ENCODE measurements around the gene PARL.

The PARL gene

DNA sequence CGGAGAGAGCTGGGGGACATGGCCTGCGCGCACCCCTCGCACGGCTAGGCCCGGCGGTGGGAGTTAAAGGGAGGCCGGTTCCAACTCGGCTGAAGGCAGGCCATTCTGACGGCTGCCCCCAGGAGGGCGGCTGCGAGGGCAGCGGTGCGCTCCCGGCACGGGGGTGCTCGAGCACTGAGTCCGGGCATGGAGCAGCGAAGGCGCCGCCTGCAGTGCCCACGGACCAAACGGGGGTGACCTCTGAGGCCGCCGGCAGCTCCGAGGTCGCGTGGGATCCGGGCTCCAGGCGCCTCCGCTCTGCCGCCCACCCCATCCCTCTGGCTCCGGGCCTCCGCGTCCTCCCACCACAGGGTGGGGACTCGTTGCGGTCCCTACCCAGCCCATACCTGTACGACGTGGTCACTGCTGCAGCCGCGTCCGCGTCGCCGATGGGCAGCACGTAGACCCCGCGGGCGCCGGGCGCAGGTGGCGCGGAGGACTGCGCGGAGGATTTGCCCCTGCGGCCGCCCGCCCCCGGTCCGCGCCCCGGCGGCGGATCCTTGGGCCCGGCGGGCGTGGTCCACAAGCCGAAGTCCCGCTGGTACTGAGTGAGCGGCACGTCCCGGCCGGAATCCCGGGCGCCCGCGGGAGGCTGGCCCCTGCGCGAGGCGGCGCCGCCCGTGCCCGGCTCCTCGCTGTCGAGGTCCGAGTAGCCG is 59.8 kb downstream of the PARL start:
- H3K9me3 ChIP-seq (ENCODE audit: control insufficient read depth, low read depth, low read length) = no peaks in the 10 kb centered on the region
- no peak overlapping the region for H3K27ac ChIP-seq (ENCODE audit: low read length)
- H3K4me3 ChIP-seq (ENCODE audit: low read length) = peak overlapping the region; percentile 68
- H3K27me3 ChIP-seq (ENCODE audit: control insufficient read depth, insufficient read depth, low read length) = peaks cover 11% of the 10 kb centered on the region
- peaks cover 8% of the 10 kb centered on the region for H3K36me3 ChIP-seq (ENCODE audit: control insufficient read depth, low read depth, low read length)
- no peak overlapping the region for H3K9ac ChIP-seq (ENCODE audit: low read length)
- peaks cover 3% of the 10 kb centered on the region for H3K4me1 ChIP-seq (ENCODE audit: control insufficient read depth, low read depth, low read length)

GRCh38 chr3:183823963-183824362 is 60.7 kb downstream of the PARL start:
- no peak overlapping the region for H3K9ac ChIP-seq (ENCODE audit: low read length)
- no peaks in the 10 kb centered on the region for H3K9me3 ChIP-seq (ENCODE audit: control insufficient read depth, low read depth, low read length)
- H3K4me3 ChIP-seq (ENCODE audit: low read length) = peak overlapping the region; percentile 68
- peaks cover under 1% of the 10 kb centered on the region for H3K36me3 ChIP-seq (ENCODE audit: control insufficient read depth, low read depth, low read length)
- H3K27me3 ChIP-seq (ENCODE audit: control insufficient read depth, insufficient read depth, low read length) = peaks cover 11% of the 10 kb centered on the region
- H3K4me1 ChIP-seq (ENCODE audit: control insufficient read depth, low read depth, low read length) = peaks cover 3% of the 10 kb centered on the region
- no peak overlapping the region for H3K27ac ChIP-seq (ENCODE audit: low read length)

GRCh38 chr3:183822631-183823030 is 62.0 kb downstream of the PARL start:
- Histone ChIP-seq H3K27ac (ENCODE audit: low read length) (no peak overlapping the region), H3K9me3 (ENCODE audit: control insufficient read depth, low read depth, low read length) (no peaks in the 10 kb centered on the region), H3K36me3 (ENCODE audit: control insufficient read depth, low read depth, low read length) (no peaks in the 10 kb centered on the region), H3K4me3 (ENCODE audit: low read length) (no peak overlapping the region), H3K27me3 (ENCODE audit: control insufficient read depth, insufficient read depth, low read length) (peaks cover 11% of the 10 kb centered on the region), H3K9ac (ENCODE audit: low read length) (no peak overlapping the region), H3K4me1 (ENCODE audit: control insufficient read depth, low read depth, low read length) (peaks cover 3% of the 10 kb centered on the region)

- Histone ChIP-seq H3K27ac (ENCODE audit: low read length) (no peak overlapping the region), H3K4me1 (ENCODE audit: control insufficient read depth, low read depth, low read length) (peaks cover 3% of the 10 kb centered on the region), H3K9me3 (ENCODE audit: control insufficient read depth, low read depth, low read length) (no peaks in the 10 kb centered on the region), H3K4me3 (ENCODE audit: low read length) (no peak overlapping the region), H3K27me3 (ENCODE audit: control insufficient read depth, insufficient read depth, low read length) (peaks cover 11% of the 10 kb centered on the region), H3K9ac (ENCODE audit: low read length) (no peak overlapping the region), H3K36me3 (ENCODE audit: control insufficient read depth, low read depth, low read length) (peaks cover 7% of the 10 kb centered on the region)
Measured at GRCh38 chr3:183819831-183820230, 64.8 kb downstream of the PARL start.

GRCh38 chr3:183818706-183819624 is 65.7 kb downstream of the PARL start:
- Histone ChIP-seq H3K4me1 (ENCODE audit: control insufficient read depth, low read depth, low read length) (no peaks in the 10 kb centered on the region), H3K27me3 (ENCODE audit: control insufficient read depth, insufficient read depth, low read length) (peaks cover 5% of the 10 kb centered on the region), H3K9me3 (ENCODE audit: control insufficient read depth, low read depth, low read length) (no peaks in the 10 kb centered on the region), H3K9ac (ENCODE audit: low read length) (no peak overlapping the region), H3K27ac (ENCODE audit: low read length) (no peak overlapping the region), H3K36me3 (ENCODE audit: control insufficient read depth, low read depth, low read length) (peaks cover 7% of the 10 kb centered on the region), H3K4me3 (ENCODE audit: low read length) (no peak overlapping the region)

DNA sequence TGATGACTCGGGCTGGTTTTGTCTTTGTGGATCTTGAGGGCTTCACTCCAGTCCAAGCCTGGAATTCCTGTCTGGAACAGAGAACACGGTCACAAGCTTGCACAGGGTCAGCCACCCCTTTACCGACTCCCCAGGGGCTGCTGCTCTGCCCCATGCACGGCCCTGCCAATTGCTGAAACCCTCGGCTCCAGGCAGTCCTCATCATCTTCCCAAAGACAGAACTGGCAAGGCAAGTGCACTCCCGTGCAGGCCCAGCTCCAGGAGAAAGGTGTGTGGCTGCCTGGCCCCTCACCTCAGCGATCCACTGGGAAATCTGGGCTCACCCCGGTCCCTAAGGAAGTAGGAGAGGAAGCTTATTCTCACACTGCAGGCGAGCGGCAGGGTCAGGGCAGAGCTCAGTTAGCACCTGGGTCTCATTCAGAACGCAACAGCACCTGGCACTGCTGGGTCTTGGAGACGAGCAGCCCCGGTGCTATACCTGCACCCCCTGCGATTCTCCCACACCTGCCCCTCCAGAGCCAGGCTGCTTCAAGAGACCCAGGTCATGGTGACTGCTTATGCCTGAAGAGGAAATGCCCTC is 66.5 kb downstream of the PARL start:
- peaks cover 7% of the 10 kb centered on the region for H3K36me3 ChIP-seq (ENCODE audit: control insufficient read depth, low read depth, low read length)
- H3K27ac ChIP-seq (ENCODE audit: low read length) = no peak overlapping the region
- H3K27me3 ChIP-seq (ENCODE audit: control insufficient read depth, insufficient read depth, low read length) = no peaks in the 10 kb centered on the region
- no peaks in the 10 kb centered on the region for H3K4me1 ChIP-seq (ENCODE audit: control insufficient read depth, low read depth, low read length)
- H3K4me3 ChIP-seq (ENCODE audit: low read length) = no peak overlapping the region
- no peak overlapping the region for H3K9ac ChIP-seq (ENCODE audit: low read length)
- H3K9me3 ChIP-seq (ENCODE audit: control insufficient read depth, low read depth, low read length) = no peaks in the 10 kb centered on the region

- Histone ChIP-seq H3K4me3 (ENCODE audit: low read length) (no peak overlapping the region), H3K4me1 (ENCODE audit: control insufficient read depth, low read depth, low read length) (no peaks in the 10 kb centered on the region), H3K9me3 (ENCODE audit: control insufficient read depth, low read depth, low read length) (no peaks in the 10 kb centered on the region), H3K27ac (ENCODE audit: low read length) (no peak overlapping the region), H3K9ac (ENCODE audit: low read length) (no peak overlapping the region), H3K27me3 (ENCODE audit: control insufficient read depth, insufficient read depth, low read length) (no peaks in the 10 kb centered on the region), H3K36me3 (ENCODE audit: control insufficient read depth, low read depth, low read length) (peaks cover 7% of the 10 kb centered on the region)
Measured at GRCh38 chr3:183817639-183818038, 67.0 kb downstream of the PARL start.

DNA sequence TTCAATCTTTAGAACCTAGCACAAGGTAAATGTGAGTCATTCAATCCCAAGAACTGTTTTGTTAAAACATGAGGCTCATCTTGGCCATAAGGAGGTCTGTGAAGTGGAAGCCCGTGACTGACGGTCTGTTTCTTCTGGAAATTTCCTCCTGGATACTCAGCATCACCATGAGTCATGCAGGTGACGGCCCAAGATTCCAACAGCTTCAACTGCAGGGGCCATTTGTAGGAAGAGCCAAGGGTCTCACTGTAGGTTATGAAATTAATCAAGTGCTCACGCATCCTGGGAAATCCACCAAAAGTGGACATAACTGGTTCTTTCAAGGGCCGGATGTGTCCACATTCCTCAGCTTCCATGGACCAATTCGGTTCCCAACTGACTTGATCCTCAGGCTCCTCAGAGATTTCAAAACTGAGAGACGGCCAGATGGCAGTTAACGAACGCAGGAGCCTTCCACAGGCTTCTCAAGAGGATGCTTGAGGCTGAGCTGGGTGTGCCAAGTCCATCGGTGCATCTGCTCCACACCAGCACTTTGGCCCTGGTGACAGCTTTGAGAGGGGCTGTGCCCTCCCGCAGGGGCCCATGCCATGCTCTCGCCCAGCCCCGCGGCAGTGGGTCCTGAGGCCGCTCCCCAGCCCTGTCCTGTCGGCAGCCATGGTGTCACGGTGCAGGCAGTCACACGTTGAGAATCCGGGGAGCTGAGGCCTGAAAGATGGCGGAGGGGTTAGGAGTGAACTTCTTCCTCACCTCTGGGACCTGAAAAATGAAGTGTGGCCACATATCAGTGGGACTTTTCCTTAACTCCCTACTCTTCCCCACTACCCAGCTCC is 67.8 kb downstream of the PARL start:
- Histone ChIP-seq H3K27me3 (ENCODE audit: control insufficient read depth, insufficient read depth, low read length) (no peaks in the 10 kb centered on the region), H3K4me3 (ENCODE audit: low read length) (no peak overlapping the region), H3K27ac (ENCODE audit: low read length) (no peak overlapping the region), H3K4me1 (ENCODE audit: control insufficient read depth, low read depth, low read length) (no peaks in the 10 kb centered on the region), H3K9ac (ENCODE audit: low read length) (no peak overlapping the region), H3K9me3 (ENCODE audit: control insufficient read depth, low read depth, low read length) (no peaks in the 10 kb centered on the region), H3K36me3 (ENCODE audit: control insufficient read depth, low read depth, low read length) (peaks cover 12% of the 10 kb centered on the region)

- Histone ChIP-seq H3K27ac (ENCODE audit: low read length) (no peak overlapping the region), H3K4me1 (ENCODE audit: control insufficient read depth, low read depth, low read length) (no peaks in the 10 kb centered on the region), H3K27me3 (ENCODE audit: control insufficient read depth, insufficient read depth, low read length) (no peaks in the 10 kb centered on the region), H3K9ac (ENCODE audit: low read length) (no peak overlapping the region), H3K9me3 (ENCODE audit: control insufficient read depth, low read depth, low read length) (no peaks in the 10 kb centered on the region), H3K4me3 (ENCODE audit: low read length) (no peak overlapping the region), H3K36me3 (ENCODE audit: control insufficient read depth, low read depth, low read length) (peaks cover 21% of the 10 kb centered on the region)
Measured at GRCh38 chr3:183815951-183816475, 68.7 kb downstream of the PARL start.

GRCh38 chr3:183815563-183815940 is 69.1 kb downstream of the PARL start:
- Histone ChIP-seq H3K27ac (ENCODE audit: low read length) (no peak overlapping the region), H3K27me3 (ENCODE audit: control insufficient read depth, insufficient read depth, low read length) (no peaks in the 10 kb centered on the region), H3K9me3 (ENCODE audit: control insufficient read depth, low read depth, low read length) (no peaks in the 10 kb centered on the region), H3K4me3 (ENCODE audit: low read length) (no peak overlapping the region), H3K4me1 (ENCODE audit: control insufficient read depth, low read depth, low read length) (no peaks in the 10 kb centered on the region), H3K36me3 (ENCODE audit: control insufficient read depth, low read depth, low read length) (peaks cover 26% of the 10 kb centered on the region), H3K9ac (ENCODE audit: low read length) (no peak overlapping the region)

DNA sequence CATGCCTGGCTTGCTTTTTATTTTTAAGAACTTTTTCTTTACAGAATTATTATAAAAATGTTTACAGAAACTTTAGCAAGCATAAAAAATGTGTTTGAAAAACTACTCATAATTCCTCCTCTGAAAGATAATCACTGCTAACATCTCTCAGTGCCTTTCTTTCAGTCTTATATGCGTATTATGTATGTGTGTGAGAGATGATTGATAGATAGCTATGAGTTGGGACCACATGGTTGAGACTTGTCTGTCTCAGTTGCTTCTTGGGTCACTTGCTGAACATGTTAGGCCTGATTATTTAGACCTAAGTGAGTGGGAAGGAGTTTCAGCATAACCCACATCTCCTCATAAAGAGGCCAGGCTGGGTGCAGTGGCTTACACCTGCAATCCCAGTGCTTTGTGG is 70.4 kb downstream of the PARL start:
- H3K9me3 ChIP-seq (ENCODE audit: control insufficient read depth, low read depth, low read length) = no peaks in the 10 kb centered on the region
- H3K27me3 ChIP-seq (ENCODE audit: control insufficient read depth, insufficient read depth, low read length) = no peaks in the 10 kb centered on the region
- no peak overlapping the region for H3K9ac ChIP-seq (ENCODE audit: low read length)
- no peak overlapping the region for H3K4me3 ChIP-seq (ENCODE audit: low read length)
- H3K36me3 ChIP-seq (ENCODE audit: control insufficient read depth, low read depth, low read length) = peaks cover 39% of the 10 kb centered on the region
- no peak overlapping the region for H3K27ac ChIP-seq (ENCODE audit: low read length)
- no peaks in the 10 kb centered on the region for H3K4me1 ChIP-seq (ENCODE audit: control insufficient read depth, low read depth, low read length)

Data from iPS-18a (cell line).